Right lobe of liver (tissue), 6 donors: ENCODE measurements around the gene RORC. TPM values are rescaled to one million over a fixed set of nuclear protein-coding genes. Genes with fewer than 3 reads are reported as not detected.

Experiments
- ATAC-seq, 4 donors: fragments of 200-7000 bp; cut with Tn5 transposase; one replicate each; pipeline ENCODE4 v1.9.1; 2020; ENCODE audit warnings: mild to moderate bottlenecking in 4 of 4, moderate library complexity in 4 of 4
- DNase-seq, 3 donors: peaks; one replicate each; pipeline ENCODE4 v3.0.0-alpha.2; 2020
- H3K27ac ChIP-seq, 3 donors: fragments of 200-600 bp; one replicate each; pipeline ENCODE4 v1.8.0; 2022
- H3K27me3 ChIP-seq, 2 donors: fragments of 200-600 bp; one replicate each; pipeline ENCODE4 v1.8.0; 2022
- H3K36me3 ChIP-seq, 4 donors: fragments of 200-600 bp; sonication (generic) in 1 of 4; one replicate each; pipeline versions ENCODE4 v1.5.1 to v1.8.0; 2017 to 2022; ENCODE audit warnings: control low read depth in 1 of 4
- H3K4me1 ChIP-seq, 4 donors: fragments of 200-600 bp; sonication (generic) in 1 of 4; one replicate each; pipeline versions ENCODE4 v1.5.1 to v1.8.0; 2017 to 2022; ENCODE audit warnings: control low read depth in 1 of 4
- H3K4me3 ChIP-seq, 3 donors: fragments of 200-600 bp; one replicate each; pipeline ENCODE4 v1.8.0; 2022
- H3K9me3 ChIP-seq, 4 donors: fragments of 200-600 bp; sonication (generic) in 1 of 4; one replicate each; pipeline versions ENCODE4 v1.5.1 to v1.8.0; 2017 to 2022; ENCODE audit warnings: control low read depth in 1 of 4
- CTCF ChIP-seq, 4 donors: fragments of 200-600 bp in 3 of 4; fragments of 450-650 bp in 1 of 4; IDR thresholded peaks; one replicate each; pipeline versions ENCODE4 v1.5.1 to v1.8.0; 2016 to 2022; ENCODE audit warnings: antibody characterized with exemption in 4 of 4, mild to moderate bottlenecking in 2 of 4
- POLR2A ChIP-seq: fragments of 450-650 bp; IDR thresholded peaks from one replicate; pipeline ENCODE4 v1.6.1; 2017; ENCODE audit warnings: antibody characterized with exemption, mild to moderate bottlenecking
- WGBS: methylation state at CpG from one replicate; pipeline ENCODE4 v1.1.6; 2018; ENCODE audit warnings: low coverage, low lambda C conversion rate; ENCODE audit not compliant: insufficient coverage; ENCODE audit errors: missing lambda C conversion rate; 5-methylcytosine and 5-hydroxymethylcytosine counted together
- intact Hi-C, 2 donors: fragments of 100-400 bp; cut with DNase I; formaldehyde crosslinking; loops; one replicate each; pipeline versions ENCODE4 v1.11.2 to v1.14.1; 2022
- total RNA-seq, 6 experiments: library from RNA; depleted of rRNA in 2 of 6; stranded (reverse); fragments of >200 nt in 2 of 6; fragmentation: NEBNext Ultra II Directional in 3 of 6; extraction: Animal tissue kit (Norgen Biotek cat#: 25700) in 3 of 6; gene quantifications; one replicate each; pipeline versions ENCODE4 v1.1.0 to v1.2.4, GENCODE V29; 2016 to 2023
- donor health status: DM: no; HTN: yes; CAD: no.
- donor health status: DM: no; HTN: no; CAD: no.
- donor health status: DM: no; HTN: no; CAD: no.
- donor health status: DM: no; HTN: yes; CAD: no.
- donor health status: DM: no; HTN: yes; CAD: no.

RORC gene
- total RNA-seq, 6 experiments from 2014 or later, result 13.3 to 33.9 (median 21.5) TPM

GRCh38 chr1:151807131-151807530 is 24.5 kb downstream of the RORC start:
- 20% methylated on average over 1 of the region's 5 CpGs for WGBS
- Histone ChIP-seq H3K4me3 (no peak overlapping the region), H3K9me3 (no peaks in the 10 kb centered on the region), H3K27me3 (no peaks in the 10 kb centered on the region), H3K4me1 (no peaks in the 10 kb centered on the region), H3K36me3 (peaks cover 0 to 36% (median 10%) of the 10 kb centered on the region in 4 donors), H3K27ac (no peak overlapping the region)
- ATAC-seq (peak in 1 of 4 donors; percentile 14), DNase-seq (no peak)
- intact Hi-C loops, result no loop called here
- no peak for TF ChIP-seq CTCF (IDR thresholded peaks at IDR 0.05)
- TF ChIP-seq POLR2A, result no peak

DNA sequence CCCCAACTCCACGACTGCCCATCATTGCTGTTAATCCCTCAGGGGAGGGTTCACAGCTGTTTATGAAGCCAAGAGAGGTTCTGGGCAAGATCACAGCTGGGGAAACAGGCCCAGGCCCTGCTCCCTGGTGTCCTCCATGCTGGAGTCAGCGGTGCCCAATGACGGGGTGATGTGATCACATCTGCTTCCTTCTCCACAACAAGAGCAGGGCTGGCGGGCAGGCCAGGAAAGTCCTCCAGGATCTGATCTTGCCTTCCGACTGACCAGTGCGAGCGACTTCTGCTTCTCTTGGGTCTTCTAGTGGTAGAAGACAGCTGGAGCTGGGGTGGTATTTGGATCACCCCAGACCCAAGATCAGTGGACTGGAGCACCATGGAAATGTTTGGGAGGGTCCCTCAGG is 25.4 kb downstream of the RORC start:
- no peak overlapping the region for H3K27ac ChIP-seq
- intact Hi-C loops, result no loop called here
- TF ChIP-seq CTCF (IDR thresholded peaks at IDR 0.05), result no peak
- TF ChIP-seq POLR2A, result no peak
- H3K9me3 ChIP-seq, result no peaks in the 10 kb centered on the region
- H3K4me3 ChIP-seq, result no peak overlapping the region
- ATAC-seq (peak in 3 of 4 donors; percentile 16 to 30 (median 29)), DNase-seq (peak in 1 of 3 donors; percentile 40)
- no peaks in the 10 kb centered on the region for H3K4me1 ChIP-seq
- H3K36me3 ChIP-seq, result peaks cover 0 to 28% (median 5%) of the 10 kb centered on the region in 4 donors
- H3K27me3 ChIP-seq, result no peaks in the 10 kb centered on the region
- 27% methylated on average over 1 of the region's 7 CpGs for WGBS

DNA sequence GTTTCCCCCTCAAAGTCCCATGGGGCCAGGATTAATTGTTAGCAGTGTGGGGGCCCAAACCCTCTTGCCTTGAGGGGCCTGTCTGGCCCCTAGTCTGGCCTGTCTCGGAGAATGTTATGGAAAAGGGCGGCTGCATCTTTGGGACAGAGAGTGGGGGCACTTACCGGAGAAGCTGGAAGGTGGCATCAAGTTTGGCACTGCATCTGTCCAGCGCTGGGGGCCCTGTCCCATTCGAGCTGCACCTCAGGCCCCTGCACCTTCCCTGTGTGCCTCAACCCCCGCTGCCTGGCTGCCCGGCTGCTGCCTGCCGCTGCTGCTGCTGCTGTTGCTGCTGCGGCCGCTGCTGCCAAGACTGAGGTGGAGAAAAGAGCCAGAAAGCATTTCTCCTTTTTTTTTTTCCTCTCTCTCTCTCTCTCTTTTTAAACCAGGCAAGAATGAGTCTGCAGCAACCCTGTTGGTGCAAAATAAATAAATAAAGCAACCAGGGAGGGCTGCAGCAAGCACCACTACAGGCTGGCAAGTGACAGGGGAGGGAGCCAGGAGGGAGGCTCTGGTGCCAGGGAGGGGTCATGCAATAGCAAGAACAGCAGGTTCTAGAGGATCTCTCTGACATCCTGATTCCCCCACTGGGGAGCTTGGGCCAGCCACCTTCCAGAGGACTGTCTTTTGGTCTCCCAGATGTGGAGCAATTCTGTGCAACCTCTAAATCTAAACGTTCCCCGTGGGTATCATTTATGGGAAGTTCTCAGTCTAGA is 26.4 kb downstream of the RORC start, which contains the start of gene LINGO4:
Gene LINGO4 (minus strand): TSS at position 354 of the 755 bp plus-strand sequence. CDS start 2,715 bp downstream, outside the sequence.
- intact Hi-C loops, result no loop called here

GRCh38 chr1:151803915-151804314 is 27.7 kb downstream of the RORC start:
- Histone ChIP-seq H3K9me3 (no peaks in the 10 kb centered on the region), H3K27ac (no peak overlapping the region), H3K4me1 (no peaks in the 10 kb centered on the region), H3K27me3 (no peaks in the 10 kb centered on the region), H3K36me3 (peaks cover 0 to 18% (median 0%) of the 10 kb centered on the region in 4 donors), H3K4me3 (no peak overlapping the region)
- DNase-seq, result no peak
- no peak for ATAC-seq
- TF ChIP-seq CTCF (IDR thresholded peaks at IDR 0.05) (no peak), POLR2A (no peak)
- intact Hi-C loops, result no loop called here
- WGBS, result 95% methylated on average over 3 of the region's 3 CpGs

More for the DNA sequence above, 26.4 kb downstream of the RORC start, which contains the start of gene LINGO4:
- 20% methylated on average over 5 of the region's 12 CpGs for WGBS
- Histone ChIP-seq H3K27me3 (no peaks in the 10 kb centered on the region), H3K27ac (no peak within 1 kb of the TSS), H3K9me3 (no peaks in the 10 kb centered on the region), H3K36me3 (peaks cover 0 to 20% (median 4%) of the 10 kb centered on the region in 4 donors), H3K4me1 (no peaks in the 10 kb centered on the region), H3K4me3 (no peak within 1 kb of the TSS)
- DNase-seq, result peak in 1 of 3 donors; percentile 44
- TF ChIP-seq CTCF (IDR thresholded peaks at IDR 0.05) (no peak), POLR2A (no peak)
- peak; percentile 10 to 52 (median 32) for ATAC-seq
